GM10248 (cell line): Measurements from ENCODE around the gene TBC1D19.

ENCODE experiments used
- CTCF ChIA-PET: fragments of 300-600 bp; sonication (Branson Sonifier 250); formaldehyde crosslinking; extraction: SDS; loops from one replicate; lab custom pipeline; 2021; ENCODE audit warnings: antibody characterized with exemption; lab: Yijun Ruan, JAX
- POLR2A ChIA-PET: fragments of 350-650 bp; sonication (Branson Sonifier 250); formaldehyde crosslinking; extraction: SDS; loops from one replicate; lab custom pipeline; 2020; ENCODE audit warnings: antibody characterized with exemption; lab: Yijun Ruan, JAX
- DNase-seq: peaks from one replicate; pipeline ENCODE4 v3.0.0; 2012; ENCODE audit errors: extremely low spot score
- TF ChIP-seq, protein P1 (sequence below): IDR thresholded peaks from 2 replicates; pipeline ENCODE4 v1.5.1; 2012; ENCODE audit warnings: mild to moderate bottlenecking, low read depth; ENCODE audit errors: extremely low read depth, missing control alignments, control extremely low read depth

Gene TBC1D19

DNA sequence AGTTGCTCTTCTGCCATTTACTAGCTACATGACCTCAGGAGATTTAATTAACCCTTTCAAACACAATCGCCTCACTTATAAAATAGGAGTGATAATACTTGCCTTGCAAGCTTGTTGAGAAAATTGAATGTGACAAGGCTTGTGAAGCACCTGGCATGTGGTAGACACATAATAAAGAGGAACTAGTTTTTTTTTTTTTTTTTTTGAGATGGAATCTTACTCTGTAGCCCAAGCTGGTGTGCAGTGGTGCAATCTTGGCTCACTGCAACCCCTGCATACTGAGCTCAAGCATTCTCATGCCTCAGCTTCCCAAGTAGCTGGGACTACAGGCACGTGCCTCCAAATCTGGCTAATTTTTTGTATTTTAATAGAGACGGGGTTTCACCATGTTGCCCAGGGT lies 203.0 kb downstream of the TBC1D19 start:
- ChIA-PET POLR2A (no interaction called here), CTCF (interaction anchor here (0.6 to 2.9 kb wide), 4 partner anchors 8 to 219 kb away, joined by 3 to 7 read pairs (median 3); no protein-coding TSS in a partner anchor)
- no peak for DNase-seq
- TF ChIP-seq, protein P1, sequence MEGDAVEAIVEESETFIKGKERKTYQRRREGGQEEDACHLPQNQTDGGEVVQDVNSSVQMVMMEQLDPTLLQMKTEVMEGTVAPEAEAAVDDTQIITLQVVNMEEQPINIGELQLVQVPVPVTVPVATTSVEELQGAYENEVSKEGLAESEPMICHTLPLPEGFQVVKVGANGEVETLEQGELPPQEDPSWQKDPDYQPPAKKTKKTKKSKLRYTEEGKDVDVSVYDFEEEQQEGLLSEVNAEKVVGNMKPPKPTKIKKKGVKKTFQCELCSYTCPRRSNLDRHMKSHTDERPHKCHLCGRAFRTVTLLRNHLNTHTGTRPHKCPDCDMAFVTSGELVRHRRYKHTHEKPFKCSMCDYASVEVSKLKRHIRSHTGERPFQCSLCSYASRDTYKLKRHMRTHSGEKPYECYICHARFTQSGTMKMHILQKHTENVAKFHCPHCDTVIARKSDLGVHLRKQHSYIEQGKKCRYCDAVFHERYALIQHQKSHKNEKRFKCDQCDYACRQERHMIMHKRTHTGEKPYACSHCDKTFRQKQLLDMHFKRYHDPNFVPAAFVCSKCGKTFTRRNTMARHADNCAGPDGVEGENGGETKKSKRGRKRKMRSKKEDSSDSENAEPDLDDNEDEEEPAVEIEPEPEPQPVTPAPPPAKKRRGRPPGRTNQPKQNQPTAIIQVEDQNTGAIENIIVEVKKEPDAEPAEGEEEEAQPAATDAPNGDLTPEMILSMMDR: no peak

DNA sequence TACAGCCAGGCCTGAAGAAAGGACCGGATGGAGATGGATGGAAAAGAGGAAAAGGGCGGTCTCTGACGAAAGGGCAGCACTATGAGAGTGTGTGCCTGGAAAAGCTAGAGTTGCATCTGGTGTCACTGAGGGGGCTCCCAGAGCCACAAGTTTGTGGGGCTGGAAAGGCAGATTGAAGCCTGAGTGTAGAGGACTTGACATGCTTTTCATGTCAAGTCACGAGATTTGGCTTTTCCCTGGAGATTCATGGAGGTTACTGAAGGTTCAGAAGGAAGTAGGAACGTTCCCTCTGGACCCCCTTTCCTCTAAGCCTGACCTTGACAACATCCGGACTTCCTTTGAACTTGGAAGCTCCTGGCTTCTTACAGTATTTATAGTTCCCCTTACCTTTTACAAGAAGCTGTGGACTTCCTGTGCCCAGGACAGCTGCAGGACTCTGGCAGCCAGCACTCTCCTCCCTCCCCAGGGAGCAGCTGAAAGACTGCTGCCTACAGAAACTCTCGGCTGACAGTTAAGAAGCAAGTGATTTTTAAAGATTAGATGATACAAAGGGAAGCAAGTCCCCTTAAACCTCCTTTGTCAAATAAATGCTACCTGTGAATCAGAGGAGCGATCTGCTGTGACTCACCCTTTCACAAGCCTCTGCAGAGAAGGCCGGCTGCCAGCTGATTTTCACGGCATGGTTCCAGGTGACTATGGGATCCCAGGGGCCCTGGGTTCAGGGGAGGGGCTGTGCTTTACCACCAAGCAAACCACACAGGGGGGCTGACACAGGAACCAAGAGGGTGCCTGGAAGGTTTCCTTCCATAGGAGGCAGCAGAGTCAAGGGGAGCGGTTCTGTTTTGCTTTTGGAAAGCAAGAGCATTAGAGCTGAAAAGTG lies 203.8 kb downstream of the TBC1D19 start:
- ChIA-PET CTCF (interaction anchor here (0.6 to 2.9 kb wide), 5 partner anchors 8 to 219 kb away, joined by 3 to 7 read pairs (median 3); no protein-coding TSS in a partner anchor), POLR2A (no interaction called here)
- DNase-seq: no peak
- TF ChIP-seq, protein P1: peak; percentile 12

DNA sequence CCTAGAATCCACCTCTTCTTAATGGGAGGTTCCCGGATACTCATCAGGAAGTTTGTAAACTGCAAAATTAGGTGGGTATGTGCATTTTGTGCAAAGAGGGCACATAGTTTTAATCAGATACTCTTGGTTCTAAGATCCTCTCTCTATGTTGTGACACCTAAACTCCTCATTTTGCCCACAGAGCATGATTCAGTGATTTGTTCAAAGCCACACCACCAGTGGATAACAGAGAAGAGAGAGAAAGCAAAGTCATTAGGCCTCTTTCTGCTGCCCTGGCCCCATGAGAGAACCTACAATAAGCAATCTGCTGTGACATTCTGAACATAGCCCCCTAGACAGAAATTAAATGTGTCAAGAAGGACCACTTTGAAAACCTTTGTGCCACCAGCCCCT lies 204.5 kb downstream of the TBC1D19 start:
- CTCF ChIA-PET: interaction anchor here (1.6 to 2.9 kb wide), 3 partner anchors 14 to 218 kb away, joined by 3 to 7 read pairs (median 5); no protein-coding TSS in a partner anchor
- POLR2A ChIA-PET: no interaction called here
- no peak for DNase-seq
- TF ChIP-seq, protein P1: no peak

DNA sequence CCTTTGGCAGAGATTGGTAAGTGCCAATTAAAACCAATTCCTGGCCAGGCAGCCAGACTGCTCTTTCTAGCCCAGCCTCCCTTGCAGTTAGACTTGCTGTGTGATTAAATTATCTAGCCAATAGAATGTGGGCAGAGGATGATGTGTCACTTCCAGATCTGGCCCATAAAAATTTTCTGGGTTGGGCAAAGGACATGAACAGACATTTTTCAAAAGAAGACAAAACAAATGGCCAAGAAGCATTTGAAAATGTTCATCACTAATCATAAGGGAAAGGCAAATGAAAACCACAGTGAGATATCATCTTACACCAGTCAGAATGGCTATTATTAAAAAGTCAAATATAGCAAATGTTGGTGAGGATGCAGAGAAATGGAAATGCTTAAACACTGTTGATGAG lies 205.3 kb downstream of the TBC1D19 start:
- POLR2A ChIA-PET: no interaction called here
- no peak for DNase-seq
- CTCF ChIA-PET: interaction anchor here (1.6 to 2.9 kb wide), 2 partner anchors 13 to 25 kb away, joined by 5 to 7 read pairs; no protein-coding TSS in a partner anchor
- TF ChIP-seq, protein P1: no peak

DNA sequence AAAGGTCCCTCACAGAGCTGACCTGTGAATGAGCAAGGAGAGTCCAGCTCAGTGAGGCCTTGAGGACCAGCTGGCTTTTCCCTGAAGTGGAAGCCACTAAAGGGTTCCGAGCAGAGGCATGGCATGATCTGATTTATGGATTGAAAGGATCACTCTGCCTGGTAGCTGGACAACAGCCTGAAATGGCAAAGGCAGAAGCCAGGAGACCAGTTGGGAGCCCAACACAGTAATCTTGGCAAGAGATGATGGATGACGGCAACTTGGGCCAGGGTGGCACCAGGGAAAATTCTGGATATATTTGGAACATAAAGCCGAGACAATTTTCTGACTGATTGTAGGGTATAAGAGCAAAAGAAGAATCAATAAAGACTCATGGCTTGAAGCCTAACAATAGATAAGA lies 207.5 kb downstream of the TBC1D19 start:
- TF ChIP-seq, protein P1: no peak
- DNase-seq: no peak

DNA sequence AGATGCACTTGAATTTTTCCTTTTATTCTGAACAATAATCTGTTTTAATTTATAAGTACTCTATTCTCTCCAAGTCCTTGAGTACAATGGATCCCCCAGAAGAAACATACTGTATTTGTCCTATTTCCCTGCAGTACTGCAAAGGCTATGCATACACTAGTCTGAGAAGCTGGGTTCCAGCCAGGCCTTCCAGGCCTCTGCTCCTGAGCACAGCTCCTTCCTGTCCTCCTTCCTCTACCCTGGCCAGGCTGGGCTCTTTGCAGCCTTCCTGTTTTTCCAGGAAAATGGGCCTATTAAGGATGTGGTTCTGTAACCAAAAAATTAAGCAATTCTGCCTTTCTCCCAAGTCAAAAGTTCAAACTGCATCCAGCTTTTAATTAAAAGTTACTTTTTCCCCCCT lies 208.8 kb downstream of the TBC1D19 start:
- CTCF ChIA-PET: no interaction called here
- POLR2A ChIA-PET: no interaction called here
- TF ChIP-seq, protein P1: no peak
- DNase-seq: no peak

More for the DNA sequence above, 207.5 kb downstream of the TBC1D19 start:
- CTCF ChIA-PET: no interaction called here
- POLR2A ChIA-PET: no interaction called here
